ENCODE measurements around the gene PLXDC2.
"Not testable (repeated sequence)": the region's sequence is repeated elsewhere in the genome, so short reads cannot be mapped to it uniquely, and the experiment has no call there.

The PLXDC2 gene

GRCh38 chr10:19816411-19817230, at the start of gene PLXDC2:
TSS of gene PLXDC2 (plus strand) at chr10:19816432.
- DNase-seq (ENCODE audit: low read depth in 2 of 2): no peak

- DNase-seq (ENCODE audit: low read depth in 2 of 2): no peak
Measured at GRCh38 chr10:19767876-19768275, 48.4 kb upstream of the PLXDC2 start.

DNA sequence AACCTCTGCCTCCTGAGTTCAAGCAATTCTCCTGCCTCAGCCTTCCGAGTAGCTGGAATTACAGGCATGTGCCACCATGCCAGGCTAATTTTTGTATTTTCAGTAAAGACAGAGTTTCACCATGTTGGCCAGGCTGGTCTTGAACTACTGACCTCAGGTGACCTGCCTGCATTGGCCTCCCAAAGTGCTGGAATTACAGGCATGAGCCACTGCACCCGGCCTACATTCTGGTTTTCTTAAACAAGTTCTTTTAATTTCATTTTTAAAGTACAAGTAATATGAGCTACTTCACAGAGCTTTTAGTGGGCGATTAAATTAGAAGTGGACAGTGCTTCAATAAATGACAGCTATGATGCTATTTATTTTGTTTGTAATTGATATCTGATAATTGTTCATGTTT, 46.4 kb upstream of the PLXDC2 start:
- not testable (repeated sequence) for DNase-seq (ENCODE audit: low read depth in 2 of 2)

DNA sequence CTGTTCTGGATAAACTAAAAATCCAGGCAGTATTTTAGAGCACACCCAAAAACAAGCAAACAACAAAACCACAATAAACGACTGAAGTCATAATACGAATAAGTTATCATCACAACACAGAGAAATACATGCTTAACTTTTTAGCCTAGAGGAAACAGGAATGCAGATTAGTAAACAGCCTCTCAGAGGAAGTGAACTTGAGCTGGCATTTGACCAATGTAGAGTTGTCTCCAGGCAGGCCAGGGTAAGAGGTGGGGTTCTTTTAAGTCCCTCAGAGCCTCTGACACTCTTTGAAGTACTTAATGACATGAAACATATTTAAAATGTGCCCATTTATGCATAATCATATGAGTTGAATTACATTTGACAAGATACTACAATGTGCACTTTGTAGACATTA, 43.3 kb upstream of the PLXDC2 start:
- DNase-seq (ENCODE audit: low read depth in 2 of 2): no peak

DNA sequence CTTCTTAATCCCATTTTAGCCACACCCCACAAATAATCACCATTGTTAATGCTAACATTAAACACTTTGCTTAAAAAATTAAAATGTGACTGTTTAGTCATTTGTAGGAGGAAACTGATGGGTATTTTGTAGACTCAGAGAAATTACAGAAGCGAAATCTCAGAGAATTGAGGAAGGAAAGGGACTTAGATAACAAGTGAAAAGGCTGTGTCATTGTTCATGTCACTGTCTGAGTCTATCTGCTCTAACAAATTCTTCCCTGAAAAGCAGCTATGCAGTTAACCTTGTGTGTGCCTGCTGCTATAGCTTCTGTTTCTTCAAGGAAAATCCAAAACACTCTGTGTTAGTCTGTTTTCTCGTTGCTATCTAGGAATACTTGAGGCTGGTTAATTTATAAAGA, 40.9 kb upstream of the PLXDC2 start:
- no peak for DNase-seq (ENCODE audit: low read depth in 2 of 2)

GRCh38 chr10:19777806-19778205, 38.4 kb upstream of the PLXDC2 start:
- DNase-seq (ENCODE audit: low read depth in 2 of 2): no peak

GRCh38 chr10:19778996-19779395, 37.2 kb upstream of the PLXDC2 start:
- no peak for DNase-seq (ENCODE audit: low read depth in 2 of 2)

DNA sequence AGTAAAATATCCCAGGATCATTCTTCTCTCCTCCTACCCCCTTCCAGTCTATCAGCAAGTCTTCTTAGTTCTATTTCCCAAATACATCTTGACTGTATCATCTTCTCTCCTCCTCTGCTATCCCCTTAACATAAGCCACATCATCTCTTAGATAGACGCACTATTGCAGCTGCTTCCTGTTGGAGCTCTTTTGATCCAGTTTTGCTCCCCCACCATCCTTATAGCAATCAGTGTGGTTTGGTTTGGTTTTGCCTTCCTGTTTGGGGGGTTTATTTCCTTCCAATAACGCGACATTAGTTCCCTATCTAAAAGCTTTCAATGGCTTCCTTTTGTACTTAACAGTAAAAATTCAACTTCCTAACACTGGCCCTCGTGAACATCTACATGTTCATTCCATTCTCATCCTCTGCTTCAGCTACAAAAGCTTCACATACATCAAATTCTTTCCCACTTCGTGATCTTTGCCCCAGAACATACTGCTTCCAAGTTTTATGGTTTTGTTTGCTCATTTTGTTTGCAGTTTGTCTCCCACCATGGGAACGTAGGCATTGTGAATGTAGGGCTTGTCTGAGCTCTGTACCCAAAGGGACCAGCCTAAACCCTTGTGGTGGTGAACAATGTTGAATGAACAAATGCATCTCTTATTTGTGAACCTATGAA, 33.7 kb upstream of the PLXDC2 start:
- DNase-seq (ENCODE audit: low read depth in 2 of 2): no peak

DNA sequence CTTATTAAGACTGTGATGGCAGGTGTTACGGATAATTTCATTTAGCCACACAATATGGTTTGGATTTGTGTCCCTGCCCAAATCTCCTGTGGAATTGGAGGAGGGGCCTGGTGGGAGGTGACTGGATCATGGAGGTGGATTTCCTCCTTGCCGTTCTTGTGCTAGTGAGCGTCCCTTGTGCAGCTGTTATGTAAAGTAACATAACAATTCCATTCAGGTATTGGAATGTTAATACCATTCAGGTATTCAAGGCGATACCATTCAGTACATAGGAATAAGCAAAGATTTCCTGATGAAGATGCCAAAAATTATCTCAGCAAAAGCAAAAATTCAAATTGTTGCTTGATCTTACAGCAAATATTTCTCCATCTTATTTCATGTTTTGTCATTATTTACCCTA, 32.5 kb upstream of the PLXDC2 start:
- no peak for DNase-seq (ENCODE audit: low read depth in 2 of 2)

- no peak for DNase-seq (ENCODE audit: low read depth in 2 of 2)
Measured at GRCh38 chr10:19785366-19785765, 30.9 kb upstream of the PLXDC2 start.

- DNase-seq (ENCODE audit: low read depth in 2 of 2): no peak
Measured at GRCh38 chr10:19788075-19788686, 28.1 kb upstream of the PLXDC2 start.

GRCh38 chr10:19788902-19789301, 27.3 kb upstream of the PLXDC2 start:
- no peak for DNase-seq (ENCODE audit: low read depth in 2 of 2)

DNA sequence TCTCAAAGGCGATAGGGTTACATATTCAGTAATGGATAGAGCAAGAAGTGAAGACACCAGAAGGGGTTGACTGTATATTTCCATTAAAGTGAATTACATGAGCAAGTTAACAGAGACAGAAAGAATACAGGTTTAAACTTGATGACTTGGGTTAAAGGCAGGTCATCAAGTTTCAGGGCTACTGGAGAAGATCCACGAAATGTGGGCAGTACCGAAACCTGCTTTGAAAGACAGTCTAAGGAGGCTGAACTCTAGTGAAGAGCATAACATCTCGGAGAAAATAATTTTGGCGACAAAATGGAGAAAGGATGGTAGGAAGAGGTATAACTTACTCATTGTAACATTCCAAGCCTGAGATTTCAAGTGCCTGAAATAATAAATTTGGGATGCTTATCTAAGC, 26.6 kb upstream of the PLXDC2 start:
- no peak for DNase-seq (ENCODE audit: low read depth in 2 of 2)

- DNase-seq (ENCODE audit: low read depth in 2 of 2): no peak
Measured at GRCh38 chr10:19791032-19791431, 25.2 kb upstream of the PLXDC2 start.

DNA sequence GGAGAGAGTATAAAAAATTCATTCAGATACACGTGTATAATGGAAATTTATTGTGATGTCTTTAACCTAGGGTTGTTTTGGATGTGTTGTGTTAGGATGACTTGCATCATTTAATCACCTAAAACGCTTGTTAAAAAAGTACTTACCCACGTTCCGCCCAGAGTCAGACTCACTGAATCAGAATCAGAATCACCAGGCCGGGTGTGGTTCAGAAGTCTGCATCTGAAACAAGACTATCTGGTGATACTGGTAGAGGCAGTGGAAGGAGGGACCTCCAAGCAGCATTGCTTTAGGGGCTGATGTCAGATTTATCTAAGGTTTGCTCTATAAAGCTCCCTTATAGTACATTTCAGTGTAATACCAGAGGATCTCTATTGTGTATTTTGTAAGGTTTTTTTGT, 20.5 kb upstream of the PLXDC2 start:
- DNase-seq (ENCODE audit: low read depth in 2 of 2): no peak

GRCh38 chr10:19800161-19800560, 16.1 kb upstream of the PLXDC2 start:
- DNase-seq (ENCODE audit: low read depth in 2 of 2): no peak

DNA sequence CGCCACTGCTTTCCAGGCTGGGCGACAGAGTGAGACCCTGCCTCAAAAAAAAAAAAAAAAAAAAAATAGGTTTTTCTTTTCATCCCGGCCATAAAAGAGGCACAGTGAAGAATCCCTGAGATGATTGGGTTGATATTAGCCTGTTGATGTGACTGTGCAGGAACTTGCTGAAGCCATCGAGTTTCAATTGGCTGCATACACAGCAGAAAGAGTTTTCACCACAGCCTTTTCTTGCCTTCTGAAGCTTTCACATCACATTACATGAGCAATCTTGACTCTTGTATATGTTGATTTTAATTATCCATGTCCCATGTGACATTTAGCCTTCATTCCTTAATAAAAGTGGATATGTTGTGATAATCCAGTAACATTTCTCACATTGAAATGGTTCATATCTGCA, 14.9 kb upstream of the PLXDC2 start:
- DNase-seq (ENCODE audit: low read depth in 2 of 2): no peak

DNA sequence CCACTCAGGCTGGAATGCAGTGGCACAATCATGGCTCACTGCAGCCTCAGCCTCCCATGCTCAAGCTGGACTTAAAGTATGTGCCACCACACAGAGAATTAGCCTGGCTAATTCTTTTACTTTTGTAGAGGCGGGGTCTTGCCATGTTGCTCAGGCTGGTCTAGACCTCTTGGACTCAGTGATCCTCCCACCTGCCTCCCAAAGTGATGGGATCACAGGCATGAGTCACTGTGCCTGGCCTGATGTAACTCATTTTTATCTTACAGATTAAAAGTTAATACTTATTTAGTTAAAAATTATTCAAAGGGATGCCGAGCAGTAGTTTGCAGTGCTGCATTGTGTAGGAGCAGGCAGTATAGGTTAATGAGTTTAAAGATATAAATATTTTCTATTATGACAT, 12.6 kb upstream of the PLXDC2 start:
- no peak for DNase-seq (ENCODE audit: low read depth in 2 of 2)

DNA sequence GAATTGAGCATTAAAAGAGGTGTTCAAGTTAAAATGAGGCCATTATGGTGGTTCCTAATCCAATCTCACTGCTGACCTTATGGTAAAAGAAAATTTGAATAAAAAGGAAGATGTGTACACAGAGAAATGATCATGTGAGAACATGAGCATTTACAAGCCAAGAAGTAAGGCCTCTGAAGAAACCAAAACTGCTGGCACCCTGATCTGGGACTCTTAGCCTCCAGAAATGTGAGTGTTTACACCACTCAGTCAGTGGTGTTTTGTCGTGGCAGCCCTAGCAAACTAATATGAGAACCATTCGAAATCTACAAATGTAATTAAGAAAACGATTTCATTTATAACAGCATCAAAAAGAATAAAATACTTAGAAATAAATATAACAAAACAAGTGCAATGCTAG, 6.8 kb upstream of the PLXDC2 start:
- DNase-seq (ENCODE audit: low read depth in 2 of 2): no peak

- no peak for DNase-seq (ENCODE audit: low read depth in 2 of 2)
Measured at GRCh38 chr10:19811540-19811939, 4.7 kb upstream of the PLXDC2 start.

DNA sequence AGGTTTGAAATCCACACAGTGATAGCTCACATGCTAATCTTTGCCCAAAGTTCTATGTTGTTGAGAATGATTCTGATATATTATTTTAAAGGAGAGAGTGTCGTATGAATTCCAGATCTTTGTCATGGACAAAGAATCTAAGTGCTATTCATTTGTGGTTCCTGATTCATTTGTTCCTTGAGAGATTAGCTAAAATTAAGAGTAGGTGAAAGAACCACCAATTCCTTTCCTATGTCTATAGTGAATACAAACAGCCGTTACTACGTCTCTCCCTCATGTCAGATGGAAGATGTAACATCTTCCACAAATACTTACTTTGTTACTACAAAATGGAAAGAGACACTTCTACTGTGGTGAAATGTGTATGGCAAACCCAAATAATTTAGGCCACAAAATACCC, 3.3 kb upstream of the PLXDC2 start:
- DNase-seq (ENCODE audit: low read depth in 2 of 2): no peak

- DNase-seq (ENCODE audit: low read depth in 2 of 2): no peak
Measured at GRCh38 chr10:19815036-19815730, 1.0 kb upstream of the PLXDC2 start.

Data from stimulated activated CD8-positive, alpha-beta memory T cell treated with anti-CD3 and anti-CD28 coated beads, Interleukin-2, amount 100 ng/mL, for 48 hours (primary cell).